ENCODE measurements around the gene HOXB6.

- TF ChIP-seq, protein P1, sequence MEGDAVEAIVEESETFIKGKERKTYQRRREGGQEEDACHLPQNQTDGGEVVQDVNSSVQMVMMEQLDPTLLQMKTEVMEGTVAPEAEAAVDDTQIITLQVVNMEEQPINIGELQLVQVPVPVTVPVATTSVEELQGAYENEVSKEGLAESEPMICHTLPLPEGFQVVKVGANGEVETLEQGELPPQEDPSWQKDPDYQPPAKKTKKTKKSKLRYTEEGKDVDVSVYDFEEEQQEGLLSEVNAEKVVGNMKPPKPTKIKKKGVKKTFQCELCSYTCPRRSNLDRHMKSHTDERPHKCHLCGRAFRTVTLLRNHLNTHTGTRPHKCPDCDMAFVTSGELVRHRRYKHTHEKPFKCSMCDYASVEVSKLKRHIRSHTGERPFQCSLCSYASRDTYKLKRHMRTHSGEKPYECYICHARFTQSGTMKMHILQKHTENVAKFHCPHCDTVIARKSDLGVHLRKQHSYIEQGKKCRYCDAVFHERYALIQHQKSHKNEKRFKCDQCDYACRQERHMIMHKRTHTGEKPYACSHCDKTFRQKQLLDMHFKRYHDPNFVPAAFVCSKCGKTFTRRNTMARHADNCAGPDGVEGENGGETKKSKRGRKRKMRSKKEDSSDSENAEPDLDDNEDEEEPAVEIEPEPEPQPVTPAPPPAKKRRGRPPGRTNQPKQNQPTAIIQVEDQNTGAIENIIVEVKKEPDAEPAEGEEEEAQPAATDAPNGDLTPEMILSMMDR (IDR thresholded peaks at IDR 0.05): no peak
- no peak for TF ChIP-seq EP300 (IDR thresholded peaks at IDR 0.05)
- TF ChIP-seq POLR2A (IDR thresholded peaks at IDR 0.05): no peak
These were observed 21.0 kb downstream of the HOXB6 start for GRCh38 chr17:48583708-48584222.
